Measurements from ENCODE around the gene SHANK3.

GRCh38 chr22:50656122-50657070 is 16.2 kb upstream of the SHANK3 start:
- TF ChIP-seq CTCF (IDR thresholded peaks at IDR 0.05) (no peak), EZH2 (IDR thresholded peaks at IDR 0.05; ENCODE audit: borderline replicate concordance, insufficient read depth, low read depth, low read length, poor library complexity, severe bottlenecking) (no peak)
